GM12864 (cell line): Measurements from ENCODE around the gene OXSR1.

Experiments used
- DNase-seq: peaks from one replicate; pipeline ENCODE4 v3.0.0-alpha.2; 2011; ENCODE audit warnings: low read depth
- H3K4me3 ChIP-seq: 2 replicates; pipeline ENCODE4 v1.5.1; 2011; ENCODE audit warnings: mild to moderate bottlenecking, low read depth, low read length, control low read depth
- CTCF ChIP-seq: IDR thresholded peaks from 2 replicates; pipeline ENCODE4 v1.5.1; 2011; ENCODE audit warnings: low read depth, mild to moderate bottlenecking, moderate library complexity, low read length, control low read depth, inconsistent platforms; ENCODE audit errors: missing control alignments

Gene OXSR1

GRCh38 chr3:38250198-38250597 is 84.9 kb downstream of the OXSR1 start:
- DNase-seq: no peak
- no peak for TF ChIP-seq CTCF
- H3K4me3 ChIP-seq: no peak overlapping the region

GRCh38 chr3:38251197-38251596 is 85.9 kb downstream of the OXSR1 start:
- H3K4me3 ChIP-seq: no peak overlapping the region
- TF ChIP-seq CTCF: no peak
- DNase-seq: no peak

GRCh38 chr3:38253704-38254103 is 88.4 kb downstream of the OXSR1 start:
- H3K4me3 ChIP-seq: no peak overlapping the region
- no peak for TF ChIP-seq CTCF
- DNase-seq: no peak

GRCh38 chr3:38254872-38255271 is 89.5 kb downstream of the OXSR1 start:
- no peak overlapping the region for H3K4me3 ChIP-seq
- no peak for TF ChIP-seq CTCF
- DNase-seq: no peak

GRCh38 chr3:38255627-38256026 is 90.3 kb downstream of the OXSR1 start:
- no peak for TF ChIP-seq CTCF
- no peak overlapping the region for H3K4me3 ChIP-seq
- DNase-seq: no peak

GRCh38 chr3:38257583-38257982 is 92.2 kb downstream of the OXSR1 start:
- no peak for TF ChIP-seq CTCF
- no peak for DNase-seq
- no peak overlapping the region for H3K4me3 ChIP-seq

- no peak for DNase-seq
- no peak overlapping the region for H3K4me3 ChIP-seq
- no peak for TF ChIP-seq CTCF
These were observed 95.1 kb downstream of the OXSR1 start for GRCh38 chr3:38260474-38260873.
